MCF 10A (cell line): Measurements from ENCODE around the gene RFX2. TPM values are rescaled to one million over a fixed set of nuclear protein-coding genes. Genes with fewer than 3 reads are reported as not detected.
"Not testable (repeated sequence)": the region's sequence is repeated elsewhere in the genome, so short reads cannot be mapped to it uniquely, and the experiment has no call there.

Experiments used
- BruUV-seq: library from RNA; stranded (reverse); fragments of 400-500 nt; replicated peaks from 2 replicates; lab custom pipeline; 2021; lab: Mats Ljungman, UMichigan
- CTCF ChIA-PET: fragments of 300-600 bp; sonication (Branson Sonifier 250); formaldehyde crosslinking; extraction: SDS; loops from one replicate; lab custom pipeline; 2021; ENCODE audit warnings: antibody characterized with exemption, inconsistent platforms; lab: Yijun Ruan, JAX
- POLR2A ChIA-PET: fragments of 300-600, 350-650 bp; sonication (Branson Sonifier 250); formaldehyde crosslinking; extraction: SDS; loops from one replicate; lab custom pipeline; 2020; ENCODE audit warnings: antibody characterized with exemption, inconsistent platforms; lab: Yijun Ruan, JAX
- DNase-seq: peaks from one replicate; pipeline ENCODE4 v3.0.0-alpha.2; 2018; ENCODE audit not compliant: unreplicated experiment
- H3K27ac Mint-ChIP-seq: one replicate; pipeline ENCODE4 v1.8.0; 2022; ENCODE audit warnings: mild to moderate bottlenecking, low read depth, mixed read lengths; ENCODE audit not compliant: unreplicated experiment
- H3K27me3 Mint-ChIP-seq: one replicate; pipeline ENCODE4 v1.8.0; 2022; ENCODE audit warnings: mixed read lengths; ENCODE audit not compliant: insufficient read depth, unreplicated experiment
- H3K36me3 Mint-ChIP-seq: one replicate; pipeline ENCODE4 v1.8.0; 2022; ENCODE audit warnings: mild to moderate bottlenecking, moderate library complexity, mixed read lengths; ENCODE audit not compliant: insufficient read depth, unreplicated experiment
- H3K4me1 Mint-ChIP-seq: one replicate; pipeline ENCODE4 v1.8.0; 2022; ENCODE audit warnings: mixed read lengths; ENCODE audit not compliant: insufficient read depth, unreplicated experiment
- H3K4me3 Mint-ChIP-seq: one replicate; pipeline ENCODE4 v1.8.0; 2022; ENCODE audit warnings: mild to moderate bottlenecking, moderate library complexity, mixed read lengths; ENCODE audit not compliant: unreplicated experiment
- H3K9me3 Mint-ChIP-seq: one replicate; pipeline ENCODE4 v1.8.0; 2022; ENCODE audit warnings: mixed read lengths; ENCODE audit not compliant: unreplicated experiment
- intact Hi-C: fragments of 100-400 bp; cut with micrococcal nuclease; formaldehyde crosslinking; loops from 2 replicates; pipeline ENCODE4 v1.14.1; 2022
- total RNA-seq: library from RNA; stranded (reverse); gene quantifications from 2 replicates; pipeline ENCODE4 v1.2.3, GENCODE V29; 2022
- TF ChIP-seq, protein P1 (sequence below): fragments of 200-600 bp; IDR thresholded peaks from one replicate; pipeline ENCODE4 v1.8.0; 2022; ENCODE audit warnings: antibody characterized with exemption, mild to moderate bottlenecking; ENCODE audit not compliant: unreplicated experiment

Gene RFX2
- total RNA-seq, 1 experiment from 2014 or later: 9.9 TPM

DNA sequence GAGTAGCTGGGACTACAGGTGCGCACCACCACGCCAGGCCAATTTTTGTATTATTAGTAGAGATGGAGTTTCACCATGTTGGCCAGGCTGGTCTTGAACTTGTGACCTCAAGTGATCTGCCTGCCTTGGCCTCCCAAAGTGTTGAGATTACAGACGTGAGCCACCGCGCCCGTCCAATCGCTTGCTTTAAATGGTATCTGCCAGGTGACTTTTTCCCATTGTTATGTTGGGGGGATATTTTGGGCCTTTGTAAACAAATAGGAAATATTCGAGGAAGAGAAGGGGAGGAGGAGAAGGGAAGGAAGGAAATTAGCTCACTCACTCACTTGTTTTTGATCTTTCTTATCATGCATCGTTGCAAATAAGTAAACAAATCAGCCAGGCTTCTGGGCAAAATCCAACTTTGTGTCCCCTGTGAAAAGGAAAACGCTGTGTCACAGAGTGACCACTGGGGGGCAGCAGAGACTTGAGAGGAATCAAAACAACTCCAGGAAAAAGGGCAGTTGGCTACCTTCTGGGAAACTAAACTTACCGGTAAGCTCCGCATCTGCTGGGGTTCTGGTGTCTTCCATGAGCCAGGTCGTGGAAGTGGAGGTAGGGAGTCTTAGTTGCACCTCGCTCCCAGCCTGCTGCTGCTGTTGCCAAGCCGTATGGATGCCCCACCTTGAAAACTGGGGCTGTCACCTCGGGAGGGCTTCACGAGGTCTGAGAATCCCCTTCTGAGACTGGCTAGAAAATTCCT, 123.1 kb downstream of the RFX2 start:
- CTCF ChIA-PET: interaction anchor here (0.5 to 5.3 kb wide), 24 partner anchors 8 to 1668 kb away, joined by 3 to 28 read pairs (median 3); partner anchors contain the start of genes CRB3 and RANBP3
- DNase-seq: peak; percentile 84
- no TSS peak for BruUV-seq
- TF ChIP-seq, protein P1, sequence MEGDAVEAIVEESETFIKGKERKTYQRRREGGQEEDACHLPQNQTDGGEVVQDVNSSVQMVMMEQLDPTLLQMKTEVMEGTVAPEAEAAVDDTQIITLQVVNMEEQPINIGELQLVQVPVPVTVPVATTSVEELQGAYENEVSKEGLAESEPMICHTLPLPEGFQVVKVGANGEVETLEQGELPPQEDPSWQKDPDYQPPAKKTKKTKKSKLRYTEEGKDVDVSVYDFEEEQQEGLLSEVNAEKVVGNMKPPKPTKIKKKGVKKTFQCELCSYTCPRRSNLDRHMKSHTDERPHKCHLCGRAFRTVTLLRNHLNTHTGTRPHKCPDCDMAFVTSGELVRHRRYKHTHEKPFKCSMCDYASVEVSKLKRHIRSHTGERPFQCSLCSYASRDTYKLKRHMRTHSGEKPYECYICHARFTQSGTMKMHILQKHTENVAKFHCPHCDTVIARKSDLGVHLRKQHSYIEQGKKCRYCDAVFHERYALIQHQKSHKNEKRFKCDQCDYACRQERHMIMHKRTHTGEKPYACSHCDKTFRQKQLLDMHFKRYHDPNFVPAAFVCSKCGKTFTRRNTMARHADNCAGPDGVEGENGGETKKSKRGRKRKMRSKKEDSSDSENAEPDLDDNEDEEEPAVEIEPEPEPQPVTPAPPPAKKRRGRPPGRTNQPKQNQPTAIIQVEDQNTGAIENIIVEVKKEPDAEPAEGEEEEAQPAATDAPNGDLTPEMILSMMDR: peak; percentile 89
- no peaks in the 10 kb centered on the region for H3K27me3 Mint-ChIP-seq
- no peak overlapping the region for H3K27ac Mint-ChIP-seq
- no peaks in the 10 kb centered on the region for H3K36me3 Mint-ChIP-seq
- no peaks in the 10 kb centered on the region for H3K9me3 Mint-ChIP-seq
- intact Hi-C loops: loop anchor here (1.0 to 10.0 kb wide), 5 partner anchors 35 to 645 kb away; partner anchors contain the start of gene NRTN
- peaks cover 14% of the 10 kb centered on the region for H3K4me1 Mint-ChIP-seq
- H3K4me3 Mint-ChIP-seq: peak overlapping the region; percentile 47
- POLR2A ChIA-PET: interaction anchor here (0.8 to 1.2 kb wide), 5 partner anchors 9 to 142 kb away, joined by 3 to 5 read pairs (median 5); partner anchors contain the start of gene RANBP3

DNA sequence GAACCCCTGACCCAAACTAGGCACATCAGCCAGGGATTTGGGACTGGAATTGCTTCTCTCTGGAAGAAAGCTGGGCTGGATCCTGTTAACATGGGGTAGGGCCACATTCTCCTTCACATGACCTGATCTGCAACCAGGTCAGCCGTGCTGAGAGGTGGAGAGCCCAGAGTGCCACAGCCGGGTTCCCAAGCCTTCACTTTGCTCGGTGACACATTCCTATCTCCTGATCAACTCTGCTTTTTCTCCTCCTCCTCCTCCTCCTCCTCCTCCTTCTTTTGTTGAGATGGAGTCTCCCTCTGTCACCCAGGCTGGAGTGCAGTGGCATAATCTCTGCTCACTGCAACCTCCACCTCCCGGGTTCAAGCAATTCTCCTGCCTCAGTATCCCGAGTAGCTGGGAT, 124.5 kb downstream of the RFX2 start:
- ChIA-PET POLR2A (interaction anchor here (0.5 kb wide), 1 partner anchor 288 kb away, joined by 3 read pairs; no protein-coding TSS in a partner anchor), CTCF (interaction anchor here (0.6 to 5.3 kb wide), 6 partner anchors 15 to 141 kb away, joined by 3 to 28 read pairs (median 6); no protein-coding TSS in a partner anchor)
- H3K9me3 Mint-ChIP-seq, DNase-seq, BruUV-seq, H3K4me3 Mint-ChIP-seq, H3K36me3 Mint-ChIP-seq, H3K27me3 Mint-ChIP-seq, H3K27ac Mint-ChIP-seq: not testable (repeated sequence)
- H3K4me1 Mint-ChIP-seq: peaks cover 14% of the 10 kb centered on the region
- intact Hi-C loops: loop anchor here (5.0 to 10.0 kb wide), 2 partner anchors 181 to 646 kb away; partner anchors contain the start of gene NRTN

DNA sequence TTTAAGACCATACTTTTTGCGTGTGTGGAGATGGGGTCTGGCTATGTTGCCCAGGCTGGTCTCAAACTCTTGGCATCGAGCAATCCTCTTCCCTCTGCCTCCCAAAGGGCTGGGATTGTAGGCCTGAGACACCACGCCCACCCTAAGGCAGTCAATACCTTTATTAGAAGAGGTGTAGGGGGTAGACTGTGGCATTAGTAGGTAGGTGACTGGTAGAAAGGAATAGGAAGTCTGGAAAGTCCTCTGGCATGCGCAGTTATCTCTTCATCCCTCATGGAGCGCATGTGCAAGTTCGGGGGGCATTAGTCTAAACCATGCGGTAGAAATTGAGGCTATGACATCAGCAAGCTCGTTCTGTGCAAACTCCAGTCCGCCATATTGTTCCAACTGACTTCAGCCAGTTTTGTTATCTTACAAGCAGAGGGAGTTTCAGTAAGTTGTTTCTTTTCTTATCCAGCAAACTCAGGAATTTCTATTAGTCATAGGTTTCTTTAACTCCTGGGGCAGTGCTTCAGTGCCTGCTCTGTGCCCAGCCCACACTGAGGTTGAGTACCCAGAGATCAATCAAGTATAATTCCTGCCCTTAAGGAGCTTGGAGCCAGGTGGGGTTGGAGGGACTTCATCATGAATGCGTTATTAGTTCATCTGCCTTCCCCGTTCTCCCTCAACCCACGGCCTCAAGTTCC, 125.1 kb downstream of the RFX2 start:
- peaks cover 14% of the 10 kb centered on the region for H3K4me1 Mint-ChIP-seq
- no peak overlapping the region for H3K4me3 Mint-ChIP-seq
- ChIA-PET POLR2A (interaction anchor here (0.5 to 1.0 kb wide), 5 partner anchors 17 to 289 kb away, joined by 3 to 4 read pairs (median 3); no protein-coding TSS in a partner anchor), CTCF (interaction anchor here (0.6 to 5.3 kb wide), 6 partner anchors 18 to 141 kb away, joined by 3 to 28 read pairs (median 6); no protein-coding TSS in a partner anchor)
- TF ChIP-seq, protein P1: no peak
- no peaks in the 10 kb centered on the region for H3K9me3 Mint-ChIP-seq
- H3K36me3 Mint-ChIP-seq: no peaks in the 10 kb centered on the region
- DNase-seq: peak; percentile 34
- peak overlapping the region; percentile 42 for H3K27ac Mint-ChIP-seq
- H3K27me3 Mint-ChIP-seq: no peaks in the 10 kb centered on the region
- intact Hi-C loops: loop anchor here (5.0 to 10.0 kb wide), 2 partner anchors 180 to 647 kb away; partner anchors contain the start of gene NRTN
- no TSS peak for BruUV-seq

DNA sequence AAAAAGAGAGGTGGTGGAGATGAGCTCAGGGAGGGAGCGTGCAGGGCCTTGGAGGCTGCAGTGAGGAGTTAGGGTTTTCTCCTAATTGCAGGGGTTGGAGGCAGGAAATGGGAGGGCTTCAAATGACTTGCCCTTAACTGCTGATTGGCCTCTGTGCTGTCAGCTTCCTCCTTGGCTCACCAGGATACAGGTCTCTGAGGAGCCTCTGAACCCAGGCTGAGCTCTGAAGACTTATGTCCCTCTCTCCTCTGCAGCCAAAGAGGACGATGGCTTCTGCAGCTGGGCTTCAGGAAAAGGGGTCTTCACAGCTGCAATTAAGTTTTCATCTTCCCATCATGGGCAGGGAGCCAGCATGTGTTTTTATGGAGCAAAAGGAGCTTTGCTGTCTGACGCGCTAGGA, 125.7 kb downstream of the RFX2 start:
- CTCF ChIA-PET: interaction anchor here (0.6 to 5.3 kb wide), 5 partner anchors 43 to 643 kb away, joined by 3 to 28 read pairs (median 4); no protein-coding TSS in a partner anchor
- DNase-seq: no peak
- Mint-ChIP-seq H3K4me1 (peaks cover 17% of the 10 kb centered on the region), H3K9me3 (no peaks in the 10 kb centered on the region), H3K27ac (no peak overlapping the region), H3K36me3 (no peaks in the 10 kb centered on the region), H3K4me3 (no peak overlapping the region), H3K27me3 (no peaks in the 10 kb centered on the region)
- intact Hi-C loops: loop anchor here (10.0 kb wide), 1 partner anchor 180 kb away; the partner anchor contains the start of gene NRTN
- POLR2A ChIA-PET: interaction anchor here (0.7 to 1.0 kb wide), 5 partner anchors 17 to 140 kb away, joined by 3 to 4 read pairs (median 3); no protein-coding TSS in a partner anchor
- TF ChIP-seq, protein P1: no peak
- BruUV-seq: no TSS peak
